A549 (cell line): ENCODE measurements around the gene FNBP1L. TPM values are rescaled to one million over a fixed set of nuclear protein-coding genes. Genes with fewer than 3 reads are reported as not detected.
A peak's percentile ranks its signal among the peaks of the same experiment; 100 is the strongest.

ENCODE experiments used
- ATAC-seq, 2 experiments: fragments of 200-7000 bp in 1 of 2; fragments of >200 bp in 1 of 2; cut with Nextera tagmentation in 1 of 2; cut with Tn5 transposase in 1 of 2; 3 replicates each; pipeline versions ENCODE4 v1.8.0 to v1.9.1; 2018 to 2020; ENCODE audit warnings: mild to moderate bottlenecking in 1 of 2, moderate library complexity in 1 of 2
- CTCF ChIA-PET: fragments of 300-600 bp; sonication (Branson Sonifier 250); formaldehyde crosslinking; extraction: SDS; loops from one replicate; lab custom pipeline; 2021; ENCODE audit warnings: antibody characterized with exemption, inconsistent platforms; lab: Yijun Ruan, JAX
- POLR2A ChIA-PET: fragments of 350-600 bp; formaldehyde crosslinking; extraction: SDS; loops from one replicate; lab custom pipeline; 2021; ENCODE audit warnings: antibody characterized with exemption, inconsistent platforms; lab: Yijun Ruan, JAX
- DNase-seq, 2 experiments: peaks; one replicate each; pipeline versions ENCODE4 v3.0.0 to v3.0.0-alpha.2; 2011 to 2016; ENCODE audit warnings: low read depth in 1 of 2, low spot score in 1 of 2
- FAIRE-seq: peaks from 2 replicates; lab custom pipeline; 2011; peaks lifted over from hg19 to GRCh38; lab: Jason Lieb, UNC
- H3K27ac ChIP-seq, 2 experiments: fragments of >200 bp; sonication (Bioruptor Twin); formaldehyde crosslinking; 3 replicates each; pipeline ENCODE4 v1.5.1; 2016 to 2017
- H3K4me1 ChIP-seq: fragments of >200 bp; sonication (Bioruptor Twin); formaldehyde crosslinking; 3 replicates; pipeline ENCODE4 v1.6.1; 2016
- H3K4me2 ChIP-seq: fragments of >200 bp; sonication (Bioruptor Twin); formaldehyde crosslinking; 3 replicates; pipeline ENCODE4 v1.6.1; 2016
- H3K4me3 ChIP-seq: fragments of >200 bp; sonication (Bioruptor Twin); formaldehyde crosslinking; 3 replicates; pipeline ENCODE4 v1.5.1; 2016
- H3K9me3 ChIP-seq: fragments of >200 bp; sonication (Bioruptor Twin); formaldehyde crosslinking; 3 replicates; pipeline ENCODE4 v1.6.1; 2016
- BHLHE40 ChIP-seq: IDR thresholded peaks from 2 replicates; pipeline ENCODE4 v1.6.1; 2012; ENCODE audit warnings: low read depth, low read length, inconsistent platforms
- CBX8 ChIP-seq: fragments of 200-600 bp; sonication (generic); IDR thresholded peaks from 2 replicates; pipeline ENCODE4 v1.6.1; 2016
- CEBPB ChIP-seq, 2 experiments: fragments of >200 bp in 1 of 2; sonication (Bioruptor Twin) in 1 of 2; formaldehyde crosslinking in 1 of 2; IDR thresholded peaks; 2 replicates each; pipeline ENCODE4 v1.6.1; 2012 to 2016
- CHD2 ChIP-seq: fragments of 150-350 bp; IDR thresholded peaks from 2 replicates; pipeline ENCODE4 v1.6.1; 2014; ENCODE audit warnings: low read length; ENCODE audit not compliant: partially characterized antibody
- HEYL ChIP-seq: fragments of 250-450 bp; sonication (Bioruptor Pico); IDR thresholded peaks from 2 replicates; pipeline ENCODE4 v1.8.0; 2021; ENCODE audit warnings: mild to moderate bottlenecking, moderate library complexity
- HOXB5 ChIP-seq: fragments of 250-450 bp; sonication (Bioruptor Pico); IDR thresholded peaks from 2 replicates; pipeline ENCODE4 v1.5.0; 2020; ENCODE audit warnings: mild to moderate bottlenecking, moderate library complexity
- JUNB ChIP-seq: fragments of >200 bp; sonication (Bioruptor Twin); formaldehyde crosslinking; IDR thresholded peaks from 2 replicates; pipeline ENCODE4 v1.6.1; 2016
- KDM1A ChIP-seq: fragments of 200-600 bp; sonication (generic); IDR thresholded peaks from 2 replicates; pipeline ENCODE4 v1.6.1; 2016; ENCODE audit warnings: low read depth, mild to moderate bottlenecking
- KDM5A ChIP-seq: fragments of 200-600 bp; sonication (generic); IDR thresholded peaks from 2 replicates; pipeline ENCODE4 v1.6.1; 2016; ENCODE audit warnings: antibody characterized with exemption, mild to moderate bottlenecking
- MAZ ChIP-seq: fragments of 150-350 bp; IDR thresholded peaks from 2 replicates; pipeline ENCODE4 v1.6.1; 2014; ENCODE audit warnings: antibody characterized with exemption, low read depth, low read length, borderline replicate concordance
- MYC ChIP-seq: IDR thresholded peaks from 2 replicates; pipeline ENCODE4 v1.6.1; 2012; ENCODE audit warnings: mild to moderate bottlenecking, inconsistent platforms, low read length, improper control_type of control experiment, borderline replicate concordance
- NR3C1 ChIP-seq: fragments of >200 bp; sonication (Bioruptor Twin); formaldehyde crosslinking; IDR thresholded peaks from 3 replicates; pipeline ENCODE4 v1.6.1; 2017
- PHF8 ChIP-seq: fragments of 200-600 bp; sonication (generic); IDR thresholded peaks from 2 replicates; pipeline ENCODE4 v1.6.1; 2016; ENCODE audit warnings: low read depth, mild to moderate bottlenecking, antibody characterized with exemption, moderate library complexity, borderline replicate concordance
- RFX5 ChIP-seq: fragments of 450-650 bp; IDR thresholded peaks from 2 replicates; pipeline ENCODE4 v1.7.1; 2014; ENCODE audit warnings: antibody characterized with exemption, mild to moderate bottlenecking, moderate library complexity
- RNF2 ChIP-seq: fragments of 200-600 bp; sonication (generic); IDR thresholded peaks from 2 replicates; pipeline ENCODE4 v1.6.1; 2016; ENCODE audit warnings: low read depth, mild to moderate bottlenecking, antibody characterized with exemption, moderate library complexity, borderline replicate concordance
- SREBF2 ChIP-seq: fragments of 450-650 bp; IDR thresholded peaks from 2 replicates; pipeline ENCODE4 v1.6.1; 2014; ENCODE audit warnings: mild to moderate bottlenecking, moderate library complexity
- TFCP2L1 ChIP-seq: fragments of 250-450 bp; sonication (Bioruptor Pico); IDR thresholded peaks from 2 replicates; pipeline ENCODE4 v1.5.0; 2021; ENCODE audit warnings: mild to moderate bottlenecking
- USF2 ChIP-seq: fragments of 450-650 bp; IDR thresholded peaks from 2 replicates; pipeline ENCODE4 v1.6.1; 2014; ENCODE audit warnings: antibody characterized with exemption
- ZC3H11A ChIP-seq: fragments of 450-650 bp; IDR thresholded peaks from 2 replicates; pipeline ENCODE4 v1.6.1; 2014; ENCODE audit warnings: antibody characterized with exemption, mild to moderate bottlenecking
- WGBS: methylation state at CpG from one replicate; pipeline ENCODE4 v1.1.6; 2017; ENCODE audit errors: missing lambda C conversion rate; 5-methylcytosine and 5-hydroxymethylcytosine counted together
- polyA plus RNA-seq, 4 experiments: library from polyadenylated mRNA; depleted of rRNA in 3 of 4; stranded (reverse); fragments of >200 nt; fragmentation: RNase III in 1 of 4; extraction: RNeasy Plus Mini Kit Qiagen cat#74134 plus additional on column Dnase treatment in 1 of 4; gene quantifications; 2 replicates in 3 of 4; 3 replicates in 1 of 4; pipeline ENCODE4 v1.2.3, GENCODE V29; 2011 to 2017
- TF ChIP-seq, protein P1 (sequence below): fragments of >200 bp; sonication (Bioruptor Twin); formaldehyde crosslinking; IDR thresholded peaks from 2 replicates; pipeline ENCODE4 v1.6.1; 2016

Gene FNBP1L
- polyA plus RNA-seq, 2 of the 4 experiments (the other 2 are of a cell fraction) = 19.8 to 42.3 TPM

- FAIRE-seq (no peak), ATAC-seq (no peak), DNase-seq (no peak)
- TF ChIP-seq CHD2 = no peak
- POLR2A ChIA-PET = no interaction called here
- WGBS = 93% methylated on average over 6 of the region's 6 CpGs
- Histone ChIP-seq H3K27ac (no peak overlapping the region; a peak in 1 of 6 replicates), H3K4me3 (no peak overlapping the region), H3K4me2 (no peak overlapping the region), H3K9me3 (no peaks in the 10 kb centered on the region), H3K4me1 (peaks cover 76% of the 10 kb centered on the region)
- CTCF ChIA-PET = interaction anchor here (2.2 kb wide), 1 partner anchor 244 kb away, joined by 6 read pairs; no protein-coding TSS in a partner anchor
Observed at GRCh38 chr1:93599479-93599878, 151.6 kb downstream of the FNBP1L start.

DNA sequence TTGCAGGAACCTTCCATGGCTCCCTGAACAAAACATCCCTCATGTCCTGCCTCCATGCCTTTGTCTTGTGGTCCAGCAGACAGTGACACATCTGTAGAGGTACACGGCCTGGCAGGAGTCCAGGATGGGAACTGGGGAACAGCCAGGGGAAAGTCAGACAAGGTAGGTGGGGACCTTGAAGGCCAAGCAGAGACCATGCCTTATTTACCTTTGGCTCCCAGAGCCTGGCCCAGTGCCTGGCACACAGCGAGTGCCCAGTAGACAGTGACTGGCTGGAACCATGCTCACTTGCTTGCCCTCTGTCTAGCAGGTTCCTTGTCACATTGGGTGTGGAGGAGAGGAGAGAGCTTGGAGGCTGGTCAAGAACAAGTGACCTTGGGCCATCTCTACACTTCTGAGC, 152.7 kb downstream of the FNBP1L start:
- TF ChIP-seq SREBF2 (no peak), BHLHE40 (no peak), JUNB (no peak), NR3C1 (no peak), PHF8 (no peak), KDM5A (no peak), HOXB5 (CRISPR knock-in tag) (no peak), MAZ (no peak), RNF2 (no peak), TFCP2L1 (CRISPR knock-in tag) (no peak), RFX5 (no peak), MYC (no peak)
- TF ChIP-seq, protein P1, sequence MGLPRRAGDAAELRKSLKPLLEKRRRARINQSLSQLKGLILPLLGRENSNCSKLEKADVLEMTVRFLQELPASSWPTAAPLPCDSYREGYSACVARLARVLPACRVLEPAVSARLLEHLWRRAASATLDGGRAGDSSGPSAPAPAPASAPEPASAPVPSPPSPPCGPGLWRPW = no peak
- DNase-seq (no peak), ATAC-seq (no peak), FAIRE-seq (no peak)
- H3K27ac ChIP-seq = 0 out of 6 replicates have a peak overlapping the region, but pooled peaks of 1 of the 2 experiments have one; percentile 19
- no peak overlapping the region for H3K4me2 ChIP-seq
- POLR2A ChIA-PET = no interaction called here
- H3K9me3 ChIP-seq = no peaks in the 10 kb centered on the region
- whole genome bisulfite sequencing = 94% methylated on average over 2 of the region's 2 CpGs
- no peak overlapping the region for H3K4me3 ChIP-seq
- H3K4me1 ChIP-seq = peaks cover 76% of the 10 kb centered on the region
- CTCF ChIA-PET = no interaction called here

DNA sequence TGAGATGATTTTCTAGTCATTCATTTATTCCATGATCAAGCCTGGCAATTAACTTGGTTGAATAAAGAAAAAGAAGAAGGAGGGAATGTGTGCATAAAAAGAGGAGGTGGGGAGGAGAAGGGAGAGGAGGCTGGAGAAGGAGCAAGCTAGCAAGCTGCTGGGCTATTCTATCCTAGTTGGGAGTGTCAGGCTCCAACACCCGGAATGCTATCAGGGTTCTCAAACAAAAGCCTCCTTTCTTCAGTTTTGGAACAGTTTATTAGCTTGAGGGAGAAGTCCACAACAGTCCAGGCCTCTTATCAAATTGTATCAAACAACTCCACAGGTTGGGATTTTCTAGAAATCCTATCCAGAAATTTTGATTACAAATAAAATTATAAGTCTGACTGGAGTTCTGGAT, 153.8 kb downstream of the FNBP1L start:
- no peak overlapping the region; a peak in 1 of 6 replicates for H3K27ac ChIP-seq
- DNase-seq (no peak), FAIRE-seq (no peak), ATAC-seq (no peak)
- no peak overlapping the region for H3K4me2 ChIP-seq
- ChIA-PET CTCF (interaction anchor here (1.1 to 1.5 kb wide), 3 partner anchors 28 to 212 kb away, joined by 3 to 5 read pairs (median 3); no protein-coding TSS in a partner anchor), POLR2A (no interaction called here)
- H3K9me3 ChIP-seq = no peaks in the 10 kb centered on the region
- TF ChIP-seq CBX8 = no peak
- no peak for TF ChIP-seq USF2
- no peak for TF ChIP-seq CEBPB (IDR thresholded peaks at IDR 0.05)
- H3K4me3 ChIP-seq = no peak overlapping the region
- peaks cover 76% of the 10 kb centered on the region for H3K4me1 ChIP-seq
- 68% methylated on average over 1 of the region's 1 CpG for WGBS

DNA sequence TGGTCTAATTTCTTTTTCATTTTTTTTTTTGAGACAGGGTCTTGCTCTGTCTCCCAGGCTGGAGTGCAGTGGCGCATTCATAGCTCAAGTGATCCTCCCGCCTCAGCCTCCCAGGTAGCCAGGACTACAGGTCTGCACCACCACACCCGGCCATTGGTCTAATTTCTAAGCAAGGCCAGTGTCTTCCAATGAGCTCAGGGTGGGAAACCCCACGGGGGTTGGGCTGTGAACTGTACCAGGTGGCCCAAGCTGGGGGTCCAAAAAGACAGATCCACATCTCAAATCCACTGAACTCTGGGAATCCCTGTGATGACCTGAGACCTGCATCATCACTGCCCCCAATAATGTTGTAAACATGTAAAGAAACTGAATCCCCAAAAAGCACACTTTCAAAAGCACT, 154.2 kb downstream of the FNBP1L start:
- H3K4me1 ChIP-seq = peaks cover 76% of the 10 kb centered on the region

More for the DNA sequence above, 154.2 kb downstream of the FNBP1L start:
- no peak for ATAC-seq
- TF ChIP-seq HEYL (CRISPR knock-in tag) (no peak), ZC3H11A (no peak), KDM1A (no peak)
- 92% methylated on average over 3 of the region's 4 CpGs for WGBS
- no peaks in the 10 kb centered on the region for H3K9me3 ChIP-seq
- no peak overlapping the region for H3K4me3 ChIP-seq
- POLR2A ChIA-PET = no interaction called here
- no peak for FAIRE-seq
- CTCF ChIA-PET = interaction anchor here (1.1 to 1.5 kb wide), 3 partner anchors 28 to 212 kb away, joined by 3 to 5 read pairs (median 3); no protein-coding TSS in a partner anchor
- H3K27ac ChIP-seq = no peak overlapping the region; a peak in 1 of 6 replicates
- H3K4me2 ChIP-seq = no peak overlapping the region
- DNase-seq = no peak
